Measurements from ENCODE around the gene LRRC10B. TPM values are rescaled to one million over a fixed set of nuclear protein-coding genes. Genes with fewer than 3 reads are reported as not detected.

The LRRC10B gene
- total and polyA plus RNA-seq, 2 donors from 2014 or later, result 1.0 to 2.9 TPM

- Histone ChIP-seq H3K27me3 (ENCODE audit: control insufficient read depth, insufficient read depth, low read length) (no peaks in the 10 kb centered on the region), H3K9me3 (ENCODE audit: control insufficient read depth in 2 of 3, insufficient read depth in 1 of 3, low read length in 3 of 3) (no peaks in the 10 kb centered on the region), H3K4me1 (ENCODE audit: control insufficient read depth in 2 of 3, insufficient read depth in 2 of 3, low read depth in 1 of 3, low read length in 3 of 3) (peaks cover 0 to 3% (median 2%) of the 10 kb centered on the region in 3 donors), H3K36me3 (ENCODE audit: control insufficient read depth in 2 of 3, insufficient read depth in 3 of 3, low read length in 3 of 3) (peaks cover 0 to 7% (median 0%) of the 10 kb centered on the region in 3 donors), H3K9ac (ENCODE audit: low read length in 3 of 3) (no peak overlapping the region), H3K4me3 (ENCODE audit: low read length in 3 of 3) (no peak overlapping the region), H3K27ac (ENCODE audit: low read depth in 2 of 2, low read length in 2 of 2) (no peak overlapping the region)
- intact Hi-C loops (cut with DNase I), result no loop called here
- FAIRE-seq (no peak), DNase-seq (no peak)
- no peak for TF ChIP-seq CTCF (IDR thresholded peaks at IDR 0.05; ENCODE audit: borderline replicate concordance, extremely low read depth, insufficient read depth)
These were observed 35.1 kb upstream of the LRRC10B start for GRCh38 chr11:61473370-61474012.

DNA sequence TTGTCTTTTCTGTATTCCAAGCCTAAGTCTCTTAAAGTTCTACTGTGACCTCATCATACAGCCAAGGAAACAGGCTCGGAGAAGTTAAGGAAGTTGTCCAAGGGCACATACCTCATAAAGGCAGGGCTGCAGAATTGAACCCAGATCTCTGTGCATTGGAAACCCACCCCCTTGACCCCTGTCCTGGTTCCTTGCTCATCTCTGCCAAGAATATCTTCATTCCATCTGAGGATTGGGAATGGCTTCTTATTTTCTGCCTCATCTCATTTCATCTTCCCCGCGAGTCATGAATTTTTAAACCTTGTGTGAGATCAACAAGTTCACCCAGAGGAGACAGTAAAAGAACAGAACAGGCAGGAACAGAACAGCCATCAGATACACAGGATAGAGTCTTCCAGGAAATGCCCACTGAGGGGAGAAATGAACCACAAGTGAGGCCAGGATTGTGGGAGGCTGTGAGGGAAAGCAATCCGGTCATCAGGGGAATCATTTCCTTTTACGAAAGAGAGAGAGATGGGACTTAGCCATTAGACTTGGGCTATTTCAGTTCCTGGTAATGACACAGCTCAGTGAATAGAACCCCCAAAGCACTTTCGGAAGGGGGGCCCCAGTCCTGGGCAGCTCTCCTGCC is 34.4 kb upstream of the LRRC10B start:
- TF ChIP-seq CTCF (IDR thresholded peaks at IDR 0.05; ENCODE audit: borderline replicate concordance, extremely low read depth, insufficient read depth), result no peak
- FAIRE-seq (no peak), DNase-seq (no peak)
- Histone ChIP-seq H3K27ac (ENCODE audit: low read depth in 2 of 2, low read length in 2 of 2) (no peak overlapping the region), H3K4me3 (ENCODE audit: low read length in 3 of 3) (no peak overlapping the region), H3K9me3 (ENCODE audit: control insufficient read depth in 2 of 3, insufficient read depth in 1 of 3, low read length in 3 of 3) (no peaks in the 10 kb centered on the region), H3K27me3 (ENCODE audit: control insufficient read depth, insufficient read depth, low read length) (no peaks in the 10 kb centered on the region), H3K4me1 (ENCODE audit: control insufficient read depth in 2 of 3, insufficient read depth in 2 of 3, low read depth in 1 of 3, low read length in 3 of 3) (peaks cover 0 to 6% (median 6%) of the 10 kb centered on the region in 3 donors), H3K9ac (ENCODE audit: low read length in 3 of 3) (no peak overlapping the region), H3K36me3 (ENCODE audit: control insufficient read depth in 2 of 3, insufficient read depth in 3 of 3, low read length in 3 of 3) (peaks cover 0 to 7% (median 0%) of the 10 kb centered on the region in 3 donors)
- intact Hi-C loops (cut with DNase I), result no loop called here

GRCh38 chr11:61475433-61475832 is 33.1 kb upstream of the LRRC10B start:
- Histone ChIP-seq H3K4me3 (ENCODE audit: low read length in 3 of 3) (no peak overlapping the region), H3K4me1 (ENCODE audit: control insufficient read depth in 2 of 3, insufficient read depth in 2 of 3, low read depth in 1 of 3, low read length in 3 of 3) (peaks cover 0 to 6% (median 6%) of the 10 kb centered on the region in 3 donors), H3K27ac (ENCODE audit: low read depth in 2 of 2, low read length in 2 of 2) (no peak overlapping the region), H3K27me3 (ENCODE audit: control insufficient read depth, insufficient read depth, low read length) (no peaks in the 10 kb centered on the region), H3K9ac (ENCODE audit: low read length in 3 of 3) (no peak overlapping the region), H3K9me3 (ENCODE audit: control insufficient read depth in 2 of 3, insufficient read depth in 1 of 3, low read length in 3 of 3) (no peaks in the 10 kb centered on the region), H3K36me3 (ENCODE audit: control insufficient read depth in 2 of 3, insufficient read depth in 3 of 3, low read length in 3 of 3) (peaks cover 0 to 7% (median 0%) of the 10 kb centered on the region in 3 donors)
- FAIRE-seq, result no peak
- intact Hi-C loops (cut with DNase I), result no loop called here
- no peak for TF ChIP-seq CTCF (IDR thresholded peaks at IDR 0.05; ENCODE audit: borderline replicate concordance, extremely low read depth, insufficient read depth)
- no peak for DNase-seq

Measured in kidney (tissue), 14 donors.